Memory B cell (primary cell): Measurements from ENCODE around the gene CCNF.

Source experiments
- ATAC-seq: fragments of 150-1000 bp; cut with Tn5 transposase; 2 replicates; pipeline ENCODE4 v1.10.0; 2021; ENCODE audit warnings: low read depth, mild to moderate bottlenecking, moderate library complexity
- DNase-seq, 2 donors: peaks; one replicate each; pipeline ENCODE4 v3.0.0; 2022; ENCODE audit warnings: low spot score in 2 of 2
- H3K27ac Mint-ChIP-seq: one replicate; pipeline ENCODE4 v1.8.0; 2022; ENCODE audit warnings: mild to moderate bottlenecking, moderate library complexity, mixed read lengths
- H3K27me3 Mint-ChIP-seq: one replicate; pipeline ENCODE4 v1.8.0; 2022; ENCODE audit warnings: mixed read lengths
- H3K36me3 Mint-ChIP-seq: one replicate; pipeline ENCODE4 v1.8.0; 2022; ENCODE audit warnings: mild to moderate bottlenecking, mixed read lengths
- H3K4me1 Mint-ChIP-seq: one replicate; pipeline ENCODE4 v1.8.0; 2022; ENCODE audit warnings: mixed read lengths
- H3K4me3 Mint-ChIP-seq: one replicate; pipeline ENCODE4 v1.8.0; 2022; ENCODE audit warnings: mild to moderate bottlenecking, moderate library complexity, mixed read lengths
- H3K9me3 Mint-ChIP-seq: one replicate; pipeline ENCODE4 v1.8.0; 2022; ENCODE audit warnings: mixed read lengths

The CCNF gene

GRCh38 chr16:2486645-2487516, 57.6 kb downstream of the CCNF start:
- peaks cover 2% of the 10 kb centered on the region for H3K36me3 Mint-ChIP-seq

DNA sequence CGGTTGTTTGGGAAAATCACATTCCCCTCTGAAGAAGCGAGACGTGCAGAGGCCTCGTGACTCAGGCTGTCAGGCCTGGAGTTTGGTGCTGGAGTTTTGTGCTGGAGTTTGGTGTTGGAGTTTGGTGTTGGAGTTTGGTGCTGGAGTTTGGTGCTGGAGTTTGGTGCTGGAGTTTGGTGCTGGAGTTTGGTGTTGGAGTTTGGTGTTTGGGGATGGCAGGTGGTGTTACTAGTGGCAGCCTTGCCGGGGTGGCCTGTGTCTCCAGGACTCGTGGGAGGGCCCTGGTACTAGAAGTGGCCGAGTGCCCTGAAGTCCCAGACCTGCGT, 58.2 kb downstream of the CCNF start:
- Mint-ChIP-seq H3K4me1 (peaks cover 16% of the 10 kb centered on the region), H3K36me3 (peaks cover 2% of the 10 kb centered on the region), H3K9me3 (no peaks in the 10 kb centered on the region), H3K27ac (peak overlapping the region; percentile 87), H3K27me3 (no peaks in the 10 kb centered on the region), H3K4me3 (peak overlapping the region; percentile 74)
- ATAC-seq (no peak), DNase-seq (no peak)

More at GRCh38 chr16:2486645-2487516, 57.6 kb downstream of the CCNF start:
- H3K4me3 Mint-ChIP-seq, result peak overlapping the region; percentile 74
- H3K9me3 Mint-ChIP-seq, result no peaks in the 10 kb centered on the region
- no peaks in the 10 kb centered on the region for H3K27me3 Mint-ChIP-seq
- peak overlapping the region; percentile 87 for H3K27ac Mint-ChIP-seq
- ATAC-seq (peak; percentile 99), DNase-seq (peak in 1 of 2 donors; percentile 74)
- peaks cover 19% of the 10 kb centered on the region for H3K4me1 Mint-ChIP-seq

DNA sequence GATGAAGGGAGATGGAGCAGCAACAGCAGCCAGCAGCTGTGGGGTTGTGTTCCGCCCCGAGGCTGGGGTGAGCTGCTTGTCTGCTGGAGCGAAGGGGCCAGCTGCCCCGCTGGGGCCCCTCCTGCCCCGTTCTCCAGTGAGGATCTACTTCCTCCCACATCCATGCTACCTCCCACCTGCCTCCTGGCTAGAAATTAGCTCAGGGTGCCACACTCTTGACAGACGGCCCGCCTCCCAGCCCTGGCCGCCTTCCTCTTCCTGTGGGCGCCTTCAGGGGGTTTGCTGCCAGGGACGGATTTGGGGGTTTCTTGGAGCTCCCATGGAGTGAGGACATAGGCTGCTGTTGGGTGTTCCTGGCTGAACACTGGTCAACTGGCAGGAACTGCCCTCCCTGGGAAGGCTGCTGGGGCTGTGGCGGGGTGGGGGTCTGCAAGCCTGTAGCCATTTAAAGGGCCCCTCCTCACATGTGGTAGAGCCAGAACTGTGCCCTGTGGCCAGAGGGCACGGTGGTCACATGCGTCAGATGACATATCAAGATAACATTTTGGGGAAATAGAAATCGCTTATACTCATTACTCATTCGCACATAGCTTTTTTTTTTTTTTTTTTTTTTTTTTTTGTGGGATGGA, 58.8 kb downstream of the CCNF start:
- DNase-seq (no peak), ATAC-seq (no peak)
- no peak overlapping the region for H3K4me3 Mint-ChIP-seq
- no peaks in the 10 kb centered on the region for H3K9me3 Mint-ChIP-seq
- peaks cover 14% of the 10 kb centered on the region for H3K4me1 Mint-ChIP-seq
- H3K27me3 Mint-ChIP-seq, result no peaks in the 10 kb centered on the region
- no peaks in the 10 kb centered on the region for H3K36me3 Mint-ChIP-seq
- no peak overlapping the region for H3K27ac Mint-ChIP-seq

GRCh38 chr16:2489581-2489980, 60.3 kb downstream of the CCNF start:
- DNase-seq (no peak), ATAC-seq (no peak)
- no peak overlapping the region for H3K4me3 Mint-ChIP-seq
- no peaks in the 10 kb centered on the region for H3K36me3 Mint-ChIP-seq
- H3K9me3 Mint-ChIP-seq, result no peaks in the 10 kb centered on the region
- H3K4me1 Mint-ChIP-seq, result peaks cover 10% of the 10 kb centered on the region
- H3K27ac Mint-ChIP-seq, result no peak overlapping the region
- no peaks in the 10 kb centered on the region for H3K27me3 Mint-ChIP-seq

DNA sequence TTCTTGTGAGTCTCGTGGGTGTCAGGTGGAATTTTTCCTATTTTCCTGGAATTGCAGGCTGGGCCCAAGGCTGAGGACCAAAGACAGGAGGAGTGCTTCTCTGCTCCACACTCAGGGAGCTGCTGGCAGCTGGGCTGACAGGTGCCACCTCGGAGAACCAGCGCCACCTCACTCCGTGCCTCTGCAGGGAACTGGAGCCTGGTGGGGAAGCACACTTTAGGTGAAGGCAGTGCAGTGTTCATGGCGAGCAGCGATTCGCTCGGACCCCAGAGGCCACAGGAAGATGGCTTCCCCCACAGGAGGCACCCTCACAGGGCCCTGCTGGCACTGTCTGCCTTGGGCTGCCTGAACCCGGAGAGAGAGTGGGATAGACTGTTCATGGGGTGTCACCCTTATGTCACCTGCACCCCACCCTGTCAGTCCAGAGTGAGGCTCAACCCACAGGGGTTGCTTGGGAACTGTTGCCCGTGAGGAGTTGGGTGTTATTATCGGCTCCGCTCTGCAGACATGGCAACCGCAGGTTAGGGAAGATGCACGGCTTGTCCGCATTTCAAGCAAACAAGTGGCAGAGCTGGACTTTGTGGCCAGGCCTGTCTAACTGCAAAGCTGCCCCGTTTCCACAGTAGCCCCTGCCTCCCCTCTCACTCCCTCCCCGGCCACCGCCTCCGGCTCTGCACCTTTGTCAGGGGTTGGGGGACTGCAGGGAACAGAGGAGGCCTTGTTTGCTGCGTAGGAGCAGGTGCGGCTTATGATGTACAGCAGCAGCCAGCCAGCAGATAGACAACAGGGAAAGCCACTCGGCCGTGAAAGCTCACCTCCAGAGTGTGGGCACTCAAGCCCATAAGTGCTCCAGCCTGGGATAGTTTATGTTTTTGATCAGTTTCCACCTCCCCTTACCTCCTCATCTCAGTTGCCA, 61.2 kb downstream of the CCNF start:
- ATAC-seq (no peak), DNase-seq (no peak)
- H3K9me3 Mint-ChIP-seq, result no peaks in the 10 kb centered on the region
- no peak overlapping the region for H3K4me3 Mint-ChIP-seq
- H3K36me3 Mint-ChIP-seq, result no peaks in the 10 kb centered on the region
- no peaks in the 10 kb centered on the region for H3K27me3 Mint-ChIP-seq
- H3K27ac Mint-ChIP-seq, result no peak overlapping the region
- peaks cover 10% of the 10 kb centered on the region for H3K4me1 Mint-ChIP-seq

DNA sequence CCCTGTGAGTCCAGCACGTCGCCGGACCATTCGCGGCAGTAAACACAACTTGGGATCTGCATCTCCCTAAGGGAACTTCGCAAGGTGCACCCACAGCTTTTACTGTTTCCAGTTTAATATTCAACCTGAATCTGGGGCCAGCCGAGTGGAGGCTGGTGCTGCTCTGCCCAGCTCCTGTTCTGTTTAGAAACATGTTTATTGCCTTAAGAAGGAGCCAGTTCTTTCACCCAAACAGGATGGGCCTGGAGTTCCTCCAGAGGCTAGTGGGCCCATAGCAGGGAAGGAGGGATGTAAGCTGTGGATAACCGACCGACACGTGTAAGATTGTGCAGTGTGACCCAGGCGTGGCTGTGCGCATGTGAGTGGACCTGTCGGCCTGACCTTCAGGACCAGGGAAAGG, 63.0 kb downstream of the CCNF start:
- ATAC-seq, result no peak
- Mint-ChIP-seq H3K36me3 (no peaks in the 10 kb centered on the region), H3K27me3 (no peaks in the 10 kb centered on the region), H3K9me3 (no peaks in the 10 kb centered on the region), H3K4me1 (peaks cover 4% of the 10 kb centered on the region), H3K27ac (no peak overlapping the region), H3K4me3 (no peak overlapping the region)
- DNase-seq, result no peak

GRCh38 chr16:2493605-2494004, 64.4 kb downstream of the CCNF start:
- Mint-ChIP-seq H3K27me3 (no peaks in the 10 kb centered on the region), H3K4me3 (no peak overlapping the region), H3K4me1 (no peaks in the 10 kb centered on the region), H3K27ac (no peak overlapping the region), H3K36me3 (peaks cover 5% of the 10 kb centered on the region), H3K9me3 (no peaks in the 10 kb centered on the region)
- ATAC-seq, result no peak
- DNase-seq, result no peak

DNA sequence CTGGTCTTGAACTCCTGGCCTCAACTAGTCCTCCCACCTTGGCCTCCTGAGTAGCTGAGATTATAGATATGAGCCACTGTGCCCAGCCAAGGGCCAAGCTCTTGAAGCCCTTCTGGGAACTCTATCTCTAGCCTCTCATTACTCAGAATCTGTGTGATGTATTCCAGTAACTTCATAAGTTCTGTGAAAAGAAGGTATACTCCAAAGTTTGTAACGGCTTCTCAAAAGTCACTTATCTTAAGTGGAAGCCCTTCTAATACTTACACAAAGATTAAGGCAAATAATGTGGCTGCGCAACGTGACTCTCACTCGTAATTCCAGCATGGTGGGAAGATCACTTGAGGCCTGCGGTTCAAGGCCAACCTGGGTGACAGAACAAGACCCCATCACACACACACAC, 65.4 kb downstream of the CCNF start:
- DNase-seq (no peak), ATAC-seq (no peak)
- peaks cover 5% of the 10 kb centered on the region for H3K36me3 Mint-ChIP-seq
- no peak overlapping the region for H3K27ac Mint-ChIP-seq
- no peak overlapping the region for H3K4me3 Mint-ChIP-seq
- H3K4me1 Mint-ChIP-seq, result no peaks in the 10 kb centered on the region
- no peaks in the 10 kb centered on the region for H3K27me3 Mint-ChIP-seq
- H3K9me3 Mint-ChIP-seq, result no peaks in the 10 kb centered on the region

DNA sequence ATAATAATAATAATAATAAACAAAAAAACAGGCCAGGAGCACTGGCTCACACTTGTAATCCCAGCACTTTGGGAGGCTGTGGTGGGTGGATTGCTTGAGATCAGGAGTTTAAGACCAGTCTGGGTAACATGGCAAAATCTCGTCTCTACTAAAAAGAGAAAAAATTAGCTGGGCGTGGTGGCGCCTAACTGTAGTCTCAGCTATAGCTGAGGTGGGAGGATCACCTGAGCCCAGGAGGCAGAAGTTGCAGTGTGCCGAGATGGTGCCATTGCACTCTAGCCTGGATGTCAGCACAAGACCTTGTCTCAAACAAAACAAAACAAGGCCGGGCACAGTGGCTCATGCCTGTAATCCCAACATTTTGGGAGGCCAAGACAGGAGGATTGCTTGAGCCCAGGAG, 65.8 kb downstream of the CCNF start:
- Mint-ChIP-seq H3K27me3 (no peaks in the 10 kb centered on the region), H3K36me3 (peaks cover 5% of the 10 kb centered on the region), H3K4me1 (no peaks in the 10 kb centered on the region), H3K9me3 (no peaks in the 10 kb centered on the region), H3K4me3 (no peak overlapping the region), H3K27ac (no peak overlapping the region)
- DNase-seq, result no peak
- ATAC-seq, result no peak

- Mint-ChIP-seq H3K36me3 (peaks cover 5% of the 10 kb centered on the region), H3K27me3 (no peaks in the 10 kb centered on the region), H3K4me1 (peaks cover 3% of the 10 kb centered on the region), H3K9me3 (no peaks in the 10 kb centered on the region), H3K4me3 (no peak overlapping the region), H3K27ac (no peak overlapping the region)
- DNase-seq (no peak), ATAC-seq (no peak)
These were observed 67.2 kb downstream of the CCNF start for GRCh38 chr16:2496223-2497115.

- Mint-ChIP-seq H3K36me3 (peaks cover 5% of the 10 kb centered on the region), H3K27me3 (no peaks in the 10 kb centered on the region), H3K4me3 (no peak overlapping the region), H3K27ac (no peak overlapping the region), H3K4me1 (peaks cover 3% of the 10 kb centered on the region), H3K9me3 (no peaks in the 10 kb centered on the region)
- no peak for ATAC-seq
- DNase-seq, result no peak
These were observed 67.9 kb downstream of the CCNF start for GRCh38 chr16:2497116-2497630.

DNA sequence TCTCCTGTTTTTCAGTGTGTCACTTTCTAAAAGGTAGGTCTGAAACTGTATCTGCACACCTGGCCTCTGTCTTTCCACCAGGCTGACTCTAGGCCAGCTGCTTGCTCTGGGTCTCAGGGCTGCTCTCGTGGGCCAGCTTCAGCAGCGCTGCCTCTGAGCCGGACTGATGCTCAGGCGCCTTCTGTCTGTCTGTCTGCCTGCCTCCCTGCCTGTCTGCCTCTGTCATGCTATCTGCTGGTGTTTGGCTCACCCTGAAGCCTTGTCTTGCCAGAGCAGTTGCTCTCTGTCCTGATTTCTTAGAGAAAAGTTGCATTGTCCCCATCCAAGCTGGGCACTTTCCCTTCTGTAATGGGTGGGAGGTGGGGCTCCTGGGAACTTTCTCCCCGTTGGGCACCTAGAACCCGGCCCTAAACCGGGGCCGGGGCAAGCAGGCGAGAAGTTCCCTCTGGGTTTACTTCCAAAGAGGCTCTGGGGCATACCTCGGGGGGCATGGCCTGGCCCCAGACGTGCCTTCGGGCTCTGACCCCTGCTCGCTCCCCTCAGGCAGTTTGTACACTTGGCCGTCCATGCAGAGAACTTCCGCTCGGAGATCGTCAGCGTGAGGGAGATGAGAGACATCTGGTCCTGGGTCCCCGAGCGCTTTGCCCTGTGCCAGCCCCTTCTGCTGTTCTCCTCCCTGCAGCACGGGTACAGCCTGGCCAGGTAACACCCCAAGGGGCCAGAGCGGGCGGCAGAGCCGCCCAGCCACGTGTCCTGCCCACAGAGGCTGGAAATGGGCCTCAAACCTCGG, 68.6 kb downstream of the CCNF start:
- Mint-ChIP-seq H3K27ac (no peak overlapping the region), H3K36me3 (peaks cover 5% of the 10 kb centered on the region), H3K4me3 (no peak overlapping the region), H3K27me3 (no peaks in the 10 kb centered on the region), H3K9me3 (no peaks in the 10 kb centered on the region), H3K4me1 (peaks cover 3% of the 10 kb centered on the region)
- DNase-seq, result no peak
- ATAC-seq, result no peak
